ENCODE data around the gene AKT1.

AKT1 gene

GRCh38 chr14:104721505-104722431, 73.8 kb downstream of the AKT1 start:
- no peak for DNase-seq
